Activated CD4-positive, alpha-beta memory T cell treated with anti-CD3 and anti-CD28 coated beads for 36 hours (primary cell): ENCODE data around the gene UEVLD. TPM values are rescaled to one million over a fixed set of nuclear protein-coding genes. Genes with fewer than 3 reads are reported as not detected.

Experiments used
- CTCF ChIA-PET: fragments of 350-600 bp; sonication (Branson Sonifier 250); formaldehyde crosslinking; loops from one replicate; lab custom pipeline; 2021; ENCODE audit warnings: antibody characterized with exemption, inconsistent platforms; lab: Charles Lee
- POLR2A ChIA-PET: fragments of 350-600 bp; sonication (Branson Sonifier 250); formaldehyde crosslinking; loops from one replicate; lab custom pipeline; 2021; ENCODE audit warnings: antibody characterized with exemption; lab: Charles Lee
- DNase-seq: peaks from one replicate; pipeline ENCODE4 v3.0.0-alpha.2; 2020
- H3K27ac Mint-ChIP-seq: one replicate; pipeline ENCODE4 v1.8.0; 2021; ENCODE audit warnings: mixed read lengths
- H3K27me3 Mint-ChIP-seq: one replicate; pipeline ENCODE4 v1.8.0; 2021; ENCODE audit warnings: mixed read lengths
- H3K36me3 Mint-ChIP-seq: one replicate; pipeline ENCODE4 v1.8.0; 2021; ENCODE audit warnings: mixed read lengths
- H3K4me1 Mint-ChIP-seq: one replicate; pipeline ENCODE4 v1.8.0; 2021; ENCODE audit warnings: low read depth, mixed read lengths
- H3K4me3 Mint-ChIP-seq: one replicate; pipeline ENCODE4 v1.8.0; 2021; ENCODE audit warnings: mild to moderate bottlenecking, mixed read lengths
- H3K9me3 Mint-ChIP-seq: one replicate; pipeline ENCODE4 v1.8.0; 2021; ENCODE audit warnings: mixed read lengths
- intact Hi-C: fragments of 100-400 bp; cut with micrococcal nuclease; formaldehyde crosslinking; loops from one replicate; pipeline ENCODE4 v1.15.1; 2023
- total RNA-seq, 2 experiments: library from RNA; stranded (reverse); gene quantifications; one replicate each; pipeline ENCODE4 v1.2.3, GENCODE V29; 2021

UEVLD gene
- total RNA-seq, 2 experiments from 2014 or later = 20.9 to 26.2 TPM

GRCh38 chr11:18533365-18533764, 55.2 kb downstream of the UEVLD start:
- POLR2A ChIA-PET = no interaction called here
- CTCF ChIA-PET = interaction anchor here (0.6 kb wide), 1 partner anchor 136 kb away, joined by 3 read pairs; no protein-coding TSS in a partner anchor
- H3K4me3 Mint-ChIP-seq = no peak overlapping the region
- H3K36me3 Mint-ChIP-seq = peaks cover 4% of the 10 kb centered on the region
- H3K27ac Mint-ChIP-seq = no peak overlapping the region
- intact Hi-C loops = no loop called here
- DNase-seq = no peak
- H3K4me1 Mint-ChIP-seq = peaks cover 13% of the 10 kb centered on the region
- no peaks in the 10 kb centered on the region for H3K9me3 Mint-ChIP-seq
- H3K27me3 Mint-ChIP-seq = no peaks in the 10 kb centered on the region

- CTCF ChIA-PET = interaction anchor here (0.5 to 4.0 kb wide), 7 partner anchors 13 to 421 kb away, joined by 3 to 16 read pairs (median 5); partner anchors contain the start of gene SAAL1
- peak overlapping the region; percentile 100 for H3K4me3 Mint-ChIP-seq
These were observed 61.0 kb downstream of the UEVLD start for GRCh38 chr11:18527512-18527911.

GRCh38 chr11:18526521-18527296, 61.8 kb downstream of the UEVLD start, which contains the start of gene TSG101:
TSS of gene TSG101 (minus strand) at chr11:18526942. CDS start at chr11:18526816, 126 bp downstream.
- intact Hi-C loops = loop anchor here (1.0 to 5.0 kb wide), 10 partner anchors 61 to 420 kb away; partner anchors contain the start of genes GTF2H1, HPS5, LDHA and SAAL1
- H3K27me3 Mint-ChIP-seq = no peaks in the 10 kb centered on the region
- ChIA-PET CTCF (interaction anchor here (0.5 to 4.0 kb wide), 17 partner anchors 9 to 535 kb away, joined by 3 to 17 read pairs (median 4); partner anchors contain the start of genes SAAL1 and SPTY2D1), POLR2A (interaction anchor here (0.5 to 3.6 kb wide), 19 partner anchors 11 to 517 kb away, joined by 3 to 28 read pairs (median 5); partner anchors contain the start of genes GTF2H1, HPS5, LDHA and SPTY2D1)
- peak; percentile 95 for DNase-seq
- peak within 1 kb of the TSS; percentile 100 for H3K4me3 Mint-ChIP-seq
- H3K27ac Mint-ChIP-seq = peak within 1 kb of the TSS; percentile 100
- peaks cover 5% of the 10 kb centered on the region for H3K36me3 Mint-ChIP-seq
- no peaks in the 10 kb centered on the region for H3K9me3 Mint-ChIP-seq
- peaks cover 47% of the 10 kb centered on the region for H3K4me1 Mint-ChIP-seq

More at GRCh38 chr11:18527512-18527911, 61.0 kb downstream of the UEVLD start:
- intact Hi-C loops = loop anchor here (1.0 to 5.0 kb wide), 6 partner anchors 60 to 237 kb away; partner anchors contain the start of genes GTF2H1 and HPS5
- peaks cover 39% of the 10 kb centered on the region for H3K4me1 Mint-ChIP-seq
- no peaks in the 10 kb centered on the region for H3K27me3 Mint-ChIP-seq
- POLR2A ChIA-PET = interaction anchor here (0.8 to 3.6 kb wide), 9 partner anchors 15 to 205 kb away, joined by 3 to 28 read pairs (median 10); partner anchors contain the start of genes GTF2H1, HPS5, LDHA and SPTY2D1
- H3K36me3 Mint-ChIP-seq = peaks cover 5% of the 10 kb centered on the region
- H3K27ac Mint-ChIP-seq = peak overlapping the region; percentile 100
- no peaks in the 10 kb centered on the region for H3K9me3 Mint-ChIP-seq
- no peak for DNase-seq

DNA sequence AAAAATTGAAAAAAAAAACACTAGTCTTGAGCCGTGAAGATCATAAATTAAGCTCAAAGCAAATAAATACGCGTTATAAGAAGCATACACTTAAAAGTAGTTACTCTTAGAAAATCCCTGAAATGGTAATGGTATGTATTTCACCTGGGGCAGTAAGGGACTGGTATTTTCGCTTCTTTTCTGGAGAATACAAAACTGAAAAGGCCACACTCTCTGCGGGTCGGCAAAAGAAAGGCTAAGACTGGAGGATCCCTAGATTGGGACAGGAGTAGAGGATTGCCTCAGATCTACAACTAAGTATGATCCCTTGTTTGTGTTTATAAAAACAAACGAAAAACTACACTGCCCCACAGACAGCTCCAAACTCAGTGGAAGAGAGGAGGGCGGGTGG, 62.4 kb downstream of the UEVLD start:
- Mint-ChIP-seq H3K27ac (peak overlapping the region; percentile 100), H3K36me3 (peaks cover 5% of the 10 kb centered on the region), H3K4me1 (peaks cover 45% of the 10 kb centered on the region), H3K4me3 (peak overlapping the region; percentile 100), H3K9me3 (no peaks in the 10 kb centered on the region), H3K27me3 (no peaks in the 10 kb centered on the region)
- POLR2A ChIA-PET = interaction anchor here (0.5 to 3.6 kb wide), 17 partner anchors 10 to 516 kb away, joined by 3 to 28 read pairs (median 5); partner anchors contain the start of genes GTF2H1, HPS5, LDHA and SPTY2D1
- no peak for DNase-seq
- intact Hi-C loops = loop anchor here (1.0 to 5.0 kb wide), 8 partner anchors 108 to 420 kb away; partner anchors contain the start of genes GTF2H1, HPS5, LDHA and SAAL1
- CTCF ChIA-PET = interaction anchor here (0.9 to 4.0 kb wide), 14 partner anchors 9 to 535 kb away, joined by 3 to 17 read pairs (median 4); partner anchors contain the start of gene SPTY2D1

GRCh38 chr11:18524248-18524647, 64.3 kb downstream of the UEVLD start:
- ChIA-PET CTCF (interaction anchor here (1.1 to 4.0 kb wide), 3 partner anchors 127 to 281 kb away, joined by 4 to 16 read pairs (median 8); no protein-coding TSS in a partner anchor), POLR2A (no interaction called here)
- Mint-ChIP-seq H3K36me3 (peaks cover 5% of the 10 kb centered on the region), H3K9me3 (no peaks in the 10 kb centered on the region), H3K4me3 (no peak overlapping the region), H3K27ac (no peak overlapping the region), H3K27me3 (no peaks in the 10 kb centered on the region), H3K4me1 (peaks cover 46% of the 10 kb centered on the region)
- intact Hi-C loops = no loop called here
- no peak for DNase-seq

DNA sequence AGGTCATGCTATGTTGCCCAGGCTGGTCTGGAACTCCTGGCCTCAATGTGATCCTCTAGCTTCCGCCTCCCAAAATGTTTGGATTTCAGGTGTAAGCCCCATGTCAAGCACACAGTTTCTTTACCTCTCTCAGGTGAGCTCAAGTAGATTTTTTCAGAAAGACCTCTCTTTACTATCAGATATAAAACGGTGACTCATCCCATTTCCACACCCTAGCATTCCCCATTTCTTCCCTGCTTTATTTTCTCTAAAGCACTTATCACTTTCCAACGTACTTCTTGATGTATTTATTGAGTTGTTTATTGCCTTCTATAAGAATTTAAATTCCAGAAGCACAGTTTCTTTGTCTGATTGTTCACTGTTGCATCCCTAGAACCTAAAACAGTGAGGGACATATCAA, 65.5 kb downstream of the UEVLD start:
- peaks cover 40% of the 10 kb centered on the region for H3K4me1 Mint-ChIP-seq
- intact Hi-C loops = no loop called here
- H3K4me3 Mint-ChIP-seq = no peak overlapping the region
- ChIA-PET CTCF (interaction anchor here (0.8 to 1.8 kb wide), 6 partner anchors 13 to 407 kb away, joined by 3 to 8 read pairs (median 4); no protein-coding TSS in a partner anchor), POLR2A (no interaction called here)
- H3K9me3 Mint-ChIP-seq = no peaks in the 10 kb centered on the region
- no peak overlapping the region for H3K27ac Mint-ChIP-seq
- no peak for DNase-seq
- no peaks in the 10 kb centered on the region for H3K27me3 Mint-ChIP-seq
- H3K36me3 Mint-ChIP-seq = peaks cover 3% of the 10 kb centered on the region

DNA sequence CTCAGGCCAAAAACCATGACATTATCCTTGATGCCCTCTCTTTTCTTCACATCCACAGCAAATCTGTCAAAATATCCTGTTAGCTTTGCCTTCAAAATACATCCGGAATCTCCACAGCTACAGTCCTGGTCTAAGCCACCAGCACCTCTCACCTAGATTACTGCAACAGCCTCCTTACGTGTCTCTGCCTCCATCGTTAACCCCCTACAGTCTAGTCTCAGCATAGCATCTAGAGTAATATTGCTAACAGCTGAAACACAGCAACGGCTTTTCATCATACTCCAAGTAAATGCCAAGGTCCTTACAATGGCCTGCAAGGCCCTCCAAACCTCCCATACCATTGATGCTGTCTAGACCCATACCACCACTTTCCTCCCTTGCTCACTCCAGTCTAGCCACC, 66.1 kb downstream of the UEVLD start:
- no peak for DNase-seq
- intact Hi-C loops = no loop called here
- Mint-ChIP-seq H3K27me3 (no peaks in the 10 kb centered on the region), H3K27ac (no peak overlapping the region), H3K9me3 (no peaks in the 10 kb centered on the region), H3K4me3 (no peak overlapping the region), H3K4me1 (peaks cover 35% of the 10 kb centered on the region), H3K36me3 (peaks cover 3% of the 10 kb centered on the region)
- ChIA-PET POLR2A (no interaction called here), CTCF (interaction anchor here (0.6 to 1.6 kb wide), 5 partner anchors 12 to 406 kb away, joined by 3 to 4 read pairs (median 3); no protein-coding TSS in a partner anchor)

- no peak overlapping the region for H3K4me3 Mint-ChIP-seq
- peaks cover 35% of the 10 kb centered on the region for H3K4me1 Mint-ChIP-seq
- no peak for DNase-seq
- POLR2A ChIA-PET = interaction anchor here (0.6 kb wide), 1 partner anchor 96 kb away, joined by 3 read pairs; no protein-coding TSS in a partner anchor
- H3K36me3 Mint-ChIP-seq = no peaks in the 10 kb centered on the region
- intact Hi-C loops = no loop called here
- CTCF ChIA-PET = no interaction called here
- H3K27me3 Mint-ChIP-seq = no peaks in the 10 kb centered on the region
- no peak overlapping the region for H3K27ac Mint-ChIP-seq
- H3K9me3 Mint-ChIP-seq = no peaks in the 10 kb centered on the region
These were observed 67.4 kb downstream of the UEVLD start for GRCh38 chr11:18521122-18521521.

DNA sequence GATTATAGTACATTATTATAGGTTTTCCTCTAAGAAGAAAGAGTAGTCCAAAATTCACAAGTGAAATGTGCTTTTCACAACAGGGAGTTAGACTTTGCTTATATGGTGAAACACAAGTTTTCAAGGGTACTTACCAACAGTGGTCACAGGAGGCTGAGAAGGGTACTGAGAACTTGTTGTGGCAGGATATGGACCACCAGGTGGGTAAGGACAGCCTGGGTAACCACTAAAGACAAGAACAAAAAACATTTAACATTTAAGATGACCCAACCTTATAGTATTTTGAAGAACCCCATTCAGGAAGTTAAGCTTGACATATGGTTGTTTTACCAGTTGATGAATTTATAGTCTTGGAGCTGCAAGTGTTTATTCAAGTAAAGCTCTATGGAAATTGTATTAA, 86.2 kb downstream of the UEVLD start:
- Mint-ChIP-seq H3K4me1 (no peaks in the 10 kb centered on the region), H3K36me3 (peaks cover 43% of the 10 kb centered on the region), H3K27ac (no peak overlapping the region), H3K27me3 (no peaks in the 10 kb centered on the region), H3K9me3 (no peaks in the 10 kb centered on the region), H3K4me3 (no peak overlapping the region)
- no peak for DNase-seq
- ChIA-PET CTCF (no interaction called here), POLR2A (no interaction called here)
- intact Hi-C loops = no loop called here

DNA sequence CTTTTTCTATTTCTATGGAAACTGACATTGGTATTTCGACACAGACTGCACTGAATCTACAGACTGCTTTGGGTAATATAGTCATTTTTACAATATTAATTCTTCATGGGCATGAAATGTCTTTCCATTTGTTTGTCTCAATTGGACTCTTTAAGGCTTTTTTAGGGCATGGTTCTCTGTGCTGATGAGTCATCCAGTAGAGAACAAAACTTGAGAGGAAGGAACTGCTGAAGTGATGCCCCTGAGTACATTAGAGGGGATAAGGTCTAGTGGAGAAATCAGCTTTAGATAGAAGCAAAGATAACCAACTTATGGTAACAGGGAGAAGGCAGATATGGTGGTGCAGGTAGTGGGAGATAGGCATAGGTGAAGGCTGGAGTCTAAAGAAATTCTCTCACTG, 86.9 kb downstream of the UEVLD start:
- no peaks in the 10 kb centered on the region for H3K27me3 Mint-ChIP-seq
- no peak overlapping the region for H3K27ac Mint-ChIP-seq
- H3K9me3 Mint-ChIP-seq = no peaks in the 10 kb centered on the region
- no peak for DNase-seq
- peaks cover 39% of the 10 kb centered on the region for H3K36me3 Mint-ChIP-seq
- ChIA-PET CTCF (interaction anchor here (0.6 to 0.8 kb wide), 3 partner anchors 91 to 258 kb away, joined by 3 read pairs; no protein-coding TSS in a partner anchor), POLR2A (interaction anchor here (1.9 kb wide), 1 partner anchor 25 kb away, joined by 6 read pairs; the partner anchor contains the start of gene TSG101)
- no peaks in the 10 kb centered on the region for H3K4me1 Mint-ChIP-seq
- H3K4me3 Mint-ChIP-seq = no peak overlapping the region
- intact Hi-C loops = no loop called here

GRCh38 chr11:18498039-18498438, 90.5 kb downstream of the UEVLD start:
- ChIA-PET POLR2A (interaction anchor here (0.6 kb wide), 1 partner anchor 15 kb away, joined by 3 read pairs; no protein-coding TSS in a partner anchor), CTCF (no interaction called here)
- peaks cover 43% of the 10 kb centered on the region for H3K36me3 Mint-ChIP-seq
- H3K27me3 Mint-ChIP-seq = no peaks in the 10 kb centered on the region
- no peak overlapping the region for H3K27ac Mint-ChIP-seq
- intact Hi-C loops = no loop called here
- H3K4me3 Mint-ChIP-seq = no peak overlapping the region
- no peaks in the 10 kb centered on the region for H3K4me1 Mint-ChIP-seq
- DNase-seq = no peak
- no peaks in the 10 kb centered on the region for H3K9me3 Mint-ChIP-seq
